Caco-2 (cell line): ENCODE results near the gene SLC13A5. TPM values are rescaled to one million over a fixed set of nuclear protein-coding genes. Genes with fewer than 3 reads are reported as not detected.

Source experiments
- BruUV-seq: library from RNA; stranded (reverse); fragments of 400-500 nt; replicated peaks from 2 replicates; lab custom pipeline; 2021; lab: Mats Ljungman, UMichigan
- CTCF ChIA-PET: fragments of 300-600 bp; sonication (Branson Sonifier 250); formaldehyde crosslinking; loops from one replicate; lab custom pipeline; 2022; ENCODE audit warnings: antibody characterized with exemption; lab: Charles Lee
- POLR2A ChIA-PET: fragments of 300-600 bp; sonication (Branson Sonifier 250); formaldehyde crosslinking; loops from one replicate; lab custom pipeline; 2022; ENCODE audit warnings: antibody characterized with exemption; lab: Charles Lee
- DNase-seq, 2 experiments: peaks; one replicate each; pipeline versions ENCODE4 v3.0.0 to v3.0.0-alpha.2; 2020 to 2022
- H3K27me3 ChIP-seq: replicated peaks from 2 replicates; pipeline ENCODE4 v1.6.0; 2011; ENCODE audit warnings: low read length; ENCODE audit not compliant: control insufficient read depth, insufficient read depth
- H3K36me3 ChIP-seq: 2 replicates; pipeline ENCODE4 v1.5.1; 2011; ENCODE audit warnings: low read length; ENCODE audit not compliant: control insufficient read depth, insufficient read depth
- H3K4me1 ChIP-seq: fragments of 250-450 bp; sonication (Bioruptor Pico); 2 replicates; pipeline ENCODE4 v1.5.1; 2020; ENCODE audit warnings: mild to moderate bottlenecking
- H3K4me3 ChIP-seq: 2 replicates; pipeline ENCODE4 v1.5.1; 2011; ENCODE audit warnings: low read depth, mild to moderate bottlenecking, control low read depth, low read length
- H3K9me3 ChIP-seq: fragments of 250-450 bp; sonication (Bioruptor Pico); 2 replicates; pipeline ENCODE4 v1.5.1; 2020; ENCODE audit warnings: mild to moderate bottlenecking, moderate library complexity
- H3K27ac Mint-ChIP-seq: one replicate; pipeline ENCODE4 v1.8.0; 2022; ENCODE audit warnings: mixed read lengths; ENCODE audit not compliant: unreplicated experiment
- H3K27me3 Mint-ChIP-seq: one replicate; pipeline ENCODE4 v1.8.0; 2022; ENCODE audit warnings: mixed read lengths; ENCODE audit not compliant: insufficient read depth, unreplicated experiment
- H3K36me3 Mint-ChIP-seq: one replicate; pipeline ENCODE4 v1.8.0; 2022; ENCODE audit warnings: mild to moderate bottlenecking, mixed read lengths; ENCODE audit not compliant: insufficient read depth, unreplicated experiment
- H3K4me1 Mint-ChIP-seq: one replicate; pipeline ENCODE4 v1.8.0; 2022; ENCODE audit warnings: low read depth, mixed read lengths; ENCODE audit not compliant: unreplicated experiment
- H3K4me3 Mint-ChIP-seq: one replicate; pipeline ENCODE4 v1.8.0; 2022; ENCODE audit warnings: mild to moderate bottlenecking, moderate library complexity, mixed read lengths; ENCODE audit not compliant: unreplicated experiment
- H3K9me3 Mint-ChIP-seq: one replicate; pipeline ENCODE4 v1.8.0; 2022; ENCODE audit warnings: mixed read lengths; ENCODE audit not compliant: unreplicated experiment
- intact Hi-C: fragments of 100-400 bp; cut with micrococcal nuclease; formaldehyde crosslinking; loops from one replicate; pipeline ENCODE4 v1.10.0; 2022; ENCODE audit not compliant: unreplicated experiment
- total RNA-seq: library from RNA; stranded (reverse); gene quantifications from 2 replicates; pipeline ENCODE4 v1.2.3, GENCODE V29; 2022
- TF ChIP-seq, protein P1 (sequence below), 2 experiments: fragments of 200-600 bp in 1 of 2; IDR thresholded peaks; 1 replicate in 1 of 2; 2 replicates in 1 of 2; pipeline versions ENCODE4 v1.5.1 to v1.8.0; 2011 to 2022; ENCODE audit warnings: antibody characterized with exemption in 1 of 2, control low read depth in 1 of 2, inconsistent platforms in 1 of 2, low read depth in 1 of 2, low read length in 1 of 2, mild to moderate bottlenecking in 1 of 2, moderate library complexity in 1 of 2; ENCODE audit not compliant: insufficient read depth in 1 of 2, severe bottlenecking in 1 of 2, unreplicated experiment in 1 of 2

SLC13A5 gene
- total RNA-seq, 1 experiment from 2014 or later: 0.11 TPM

DNA sequence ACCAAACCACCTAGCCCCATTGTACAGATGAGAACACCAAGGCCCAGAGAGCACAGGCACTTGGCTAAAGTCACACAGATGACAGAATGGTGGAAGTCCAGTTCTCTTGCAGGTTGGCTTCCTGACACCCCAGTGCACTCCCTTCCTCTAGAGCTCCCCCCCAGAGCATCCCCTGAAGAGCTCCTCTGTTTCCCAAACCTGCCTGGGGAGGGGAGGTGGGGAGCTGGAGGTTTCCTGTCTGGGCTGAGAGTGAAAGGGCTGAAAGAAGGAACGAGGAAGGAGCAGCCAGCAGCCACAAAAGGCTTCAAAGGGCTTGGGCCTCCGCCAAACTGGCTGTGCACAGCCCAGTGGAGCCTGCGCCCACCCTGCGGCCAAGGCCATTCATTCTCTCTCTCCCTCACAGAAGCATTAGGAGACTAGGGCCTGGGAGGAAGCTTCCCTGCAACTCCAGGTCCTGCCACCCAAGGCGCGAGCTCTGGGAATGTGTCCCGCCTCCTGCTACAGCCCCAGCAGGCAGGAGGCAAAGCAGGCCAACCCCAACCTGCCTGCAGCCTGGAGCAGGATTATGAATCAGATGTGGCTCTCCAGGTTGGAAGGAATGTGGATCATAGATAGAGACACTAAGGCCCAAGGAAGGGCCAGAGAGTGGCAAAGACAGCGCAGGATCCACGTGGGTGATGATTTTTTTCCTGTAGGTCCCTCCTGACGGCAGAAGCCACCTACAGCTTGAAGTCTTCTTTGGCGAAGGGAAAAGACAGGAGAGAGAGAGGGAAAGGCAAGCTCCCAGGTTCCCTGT is 913 bp downstream of the SLC13A5 start:
- no peaks in the 10 kb centered on the region for H3K4me1 Mint-ChIP-seq
- intact Hi-C loops: loop anchor here (5.0 kb wide), 1 partner anchor 45 kb away; no protein-coding TSS in a partner anchor
- DNase-seq: peak in 1 of 2 experiments; percentile 2

DNA sequence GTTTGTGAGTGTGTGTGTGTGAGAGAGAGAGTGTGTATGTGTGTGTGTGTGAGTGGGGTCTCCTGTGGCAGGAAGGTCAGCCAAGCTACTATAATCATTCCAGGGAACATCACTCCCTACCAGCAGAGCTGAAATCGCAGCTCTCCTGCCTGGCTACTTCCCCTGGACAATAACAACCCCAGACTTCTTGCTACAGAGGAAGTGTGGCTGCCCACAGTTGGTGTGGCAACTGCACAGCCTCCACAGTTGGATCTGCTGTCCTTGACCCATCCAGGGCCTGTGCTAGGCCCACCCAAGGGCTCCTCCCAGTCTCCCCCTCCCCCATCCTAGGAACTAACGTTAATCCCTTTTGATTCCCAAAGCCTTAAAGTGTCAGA is 1.5 kb downstream of the SLC13A5 start:
- H3K4me3 ChIP-seq: no peak overlapping the region
- Mint-ChIP-seq H3K27ac (no peak overlapping the region), H3K27me3 (no peaks in the 10 kb centered on the region), H3K36me3 (no peaks in the 10 kb centered on the region), H3K4me3 (no peak overlapping the region), H3K9me3 (no peaks in the 10 kb centered on the region), H3K4me1 (no peaks in the 10 kb centered on the region)
- ChIA-PET CTCF (no interaction called here), POLR2A (no interaction called here)
- H3K36me3 ChIP-seq: no peaks in the 10 kb centered on the region
- TF ChIP-seq, protein P1, sequence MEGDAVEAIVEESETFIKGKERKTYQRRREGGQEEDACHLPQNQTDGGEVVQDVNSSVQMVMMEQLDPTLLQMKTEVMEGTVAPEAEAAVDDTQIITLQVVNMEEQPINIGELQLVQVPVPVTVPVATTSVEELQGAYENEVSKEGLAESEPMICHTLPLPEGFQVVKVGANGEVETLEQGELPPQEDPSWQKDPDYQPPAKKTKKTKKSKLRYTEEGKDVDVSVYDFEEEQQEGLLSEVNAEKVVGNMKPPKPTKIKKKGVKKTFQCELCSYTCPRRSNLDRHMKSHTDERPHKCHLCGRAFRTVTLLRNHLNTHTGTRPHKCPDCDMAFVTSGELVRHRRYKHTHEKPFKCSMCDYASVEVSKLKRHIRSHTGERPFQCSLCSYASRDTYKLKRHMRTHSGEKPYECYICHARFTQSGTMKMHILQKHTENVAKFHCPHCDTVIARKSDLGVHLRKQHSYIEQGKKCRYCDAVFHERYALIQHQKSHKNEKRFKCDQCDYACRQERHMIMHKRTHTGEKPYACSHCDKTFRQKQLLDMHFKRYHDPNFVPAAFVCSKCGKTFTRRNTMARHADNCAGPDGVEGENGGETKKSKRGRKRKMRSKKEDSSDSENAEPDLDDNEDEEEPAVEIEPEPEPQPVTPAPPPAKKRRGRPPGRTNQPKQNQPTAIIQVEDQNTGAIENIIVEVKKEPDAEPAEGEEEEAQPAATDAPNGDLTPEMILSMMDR (IDR thresholded peaks at IDR 0.05; ENCODE audit: insufficient read depth in 1 of 2, low read depth in 1 of 2, low read length in 1 of 2, severe bottlenecking in 1 of 2, unreplicated experiment in 1 of 2): no peak
- no peak for DNase-seq
- H3K27me3 ChIP-seq: no peaks in the 10 kb centered on the region
- intact Hi-C loops: loop anchor here (5.0 kb wide), 1 partner anchor 44 kb away; no protein-coding TSS in a partner anchor
- H3K4me1 ChIP-seq: no peaks in the 10 kb centered on the region
- no TSS peak for BruUV-seq
- no peaks in the 10 kb centered on the region for H3K9me3 ChIP-seq

More for the DNA sequence above, 913 bp downstream of the SLC13A5 start:
- ChIA-PET POLR2A (no interaction called here), CTCF (interaction anchor here (0.7 kb wide), 1 partner anchor 52 kb away, joined by 3 read pairs; no protein-coding TSS in a partner anchor)
- Histone ChIP-seq H3K9me3 (no peaks in the 10 kb centered on the region), H3K4me1 (no peaks in the 10 kb centered on the region), H3K4me3 (no peak overlapping the region), H3K27me3 (no peaks in the 10 kb centered on the region), H3K36me3 (no peaks in the 10 kb centered on the region)
- no TSS peak for BruUV-seq
- Mint-ChIP-seq H3K27ac (no peak overlapping the region), H3K9me3 (no peaks in the 10 kb centered on the region), H3K4me3 (no peak overlapping the region), H3K36me3 (no peaks in the 10 kb centered on the region), H3K27me3 (no peaks in the 10 kb centered on the region)
- TF ChIP-seq, protein P1 (IDR thresholded peaks at IDR 0.05; ENCODE audit: insufficient read depth in 1 of 2, low read depth in 1 of 2, low read length in 1 of 2, severe bottlenecking in 1 of 2, unreplicated experiment in 1 of 2): no peak

DNA sequence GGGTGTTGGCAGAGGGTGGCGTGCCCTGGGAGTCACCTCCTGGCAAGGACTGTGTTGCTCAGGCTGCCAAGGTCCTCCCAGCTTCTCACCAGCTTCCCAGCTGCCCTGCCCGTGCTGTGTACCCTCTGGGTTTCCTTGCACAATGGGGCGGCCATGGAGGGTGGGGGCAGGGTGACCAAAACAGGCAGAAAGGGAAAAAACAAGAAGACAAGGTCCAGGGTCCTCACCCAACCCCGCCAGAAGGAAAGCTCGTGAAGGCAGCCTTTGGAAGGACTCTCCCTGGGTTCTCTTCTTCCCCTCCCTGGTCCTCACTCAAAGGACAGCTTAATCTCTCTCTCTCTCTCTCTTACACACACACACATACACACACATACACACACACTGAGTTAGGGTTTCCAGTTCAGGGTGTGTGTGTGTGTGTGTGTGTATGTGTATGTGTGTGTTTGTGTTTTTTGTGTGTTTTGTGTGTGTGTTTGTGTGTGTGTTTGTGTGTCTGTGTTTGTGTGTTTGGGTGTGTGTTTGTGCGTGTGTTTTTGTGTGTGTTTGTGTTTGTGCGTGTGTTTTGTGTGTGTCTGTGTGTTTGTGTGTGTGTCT is 2.0 kb downstream of the SLC13A5 start:
- DNase-seq: no peak
- intact Hi-C loops: loop anchor here (5.0 kb wide), 1 partner anchor 44 kb away; no protein-coding TSS in a partner anchor
- POLR2A ChIA-PET: no interaction called here
- CTCF ChIA-PET: no interaction called here
- Mint-ChIP-seq H3K9me3 (no peaks in the 10 kb centered on the region), H3K27ac (no peak overlapping the region), H3K4me1 (no peaks in the 10 kb centered on the region), H3K36me3 (no peaks in the 10 kb centered on the region), H3K4me3 (no peak overlapping the region), H3K27me3 (no peaks in the 10 kb centered on the region)
- no peaks in the 10 kb centered on the region for H3K4me1 ChIP-seq
- H3K4me3 ChIP-seq: no peak overlapping the region
- no peaks in the 10 kb centered on the region for H3K27me3 ChIP-seq
- H3K9me3 ChIP-seq: no peaks in the 10 kb centered on the region
- TF ChIP-seq, protein P1 (IDR thresholded peaks at IDR 0.05; ENCODE audit: insufficient read depth in 1 of 2, low read depth in 1 of 2, low read length in 1 of 2, severe bottlenecking in 1 of 2, unreplicated experiment in 1 of 2): no peak
- no peaks in the 10 kb centered on the region for H3K36me3 ChIP-seq
- BruUV-seq: no TSS peak
